Activated B cell treated with CpG ODN at 0.5 μM for 24 hours (primary cell): ENCODE results near the gene SYNGR1. TPM values are rescaled to one million over a fixed set of nuclear protein-coding genes. Genes with fewer than 3 reads are reported as not detected.

ENCODE experiments used
- ATAC-seq: fragments of 200-7000 bp; cut with Tn5 transposase; one replicate; pipeline ENCODE4 v1.10.0; 2021; ENCODE audit warnings: low read depth, mild to moderate bottlenecking, moderate library complexity
- CTCF ChIA-PET: fragments of 350-600 bp; sonication (Branson Sonifier 250); formaldehyde crosslinking; loops from one replicate; lab custom pipeline; 2021; ENCODE audit warnings: antibody characterized with exemption; lab: Charles Lee
- POLR2A ChIA-PET: fragments of 350-600 bp; sonication (Branson Sonifier 250); formaldehyde crosslinking; loops from one replicate; lab custom pipeline; 2021; ENCODE audit warnings: antibody characterized with exemption; lab: Charles Lee
- DNase-seq: peaks from one replicate; pipeline ENCODE4 v3.0.0; 2022
- H3K27ac Mint-ChIP-seq: one replicate; pipeline ENCODE4 v1.8.0; 2020; ENCODE audit warnings: mixed read lengths
- H3K27me3 Mint-ChIP-seq: one replicate; pipeline ENCODE4 v1.8.0; 2021; ENCODE audit warnings: mixed read lengths
- H3K36me3 Mint-ChIP-seq: one replicate; pipeline ENCODE4 v1.8.0; 2021; ENCODE audit warnings: low read depth, mixed read lengths
- H3K4me1 Mint-ChIP-seq: one replicate; pipeline ENCODE4 v1.8.0; 2021; ENCODE audit warnings: mixed read lengths
- H3K4me3 Mint-ChIP-seq: one replicate; pipeline ENCODE4 v1.8.0; 2020; ENCODE audit warnings: mild to moderate bottlenecking, mixed read lengths
- H3K9me3 Mint-ChIP-seq: one replicate; pipeline ENCODE4 v1.8.0; 2020; ENCODE audit warnings: mixed read lengths
- intact Hi-C: fragments of 100-400 bp; cut with micrococcal nuclease; formaldehyde crosslinking; loops from one replicate; pipeline ENCODE4 v1.15.1; 2024
- total RNA-seq: library from RNA; stranded (reverse); gene quantifications from 2 replicates; pipeline ENCODE4 v1.2.3, GENCODE V29; 2022
- TF ChIP-seq, protein P1 (sequence below): fragments of 200-600 bp; IDR thresholded peaks from one replicate; pipeline ENCODE4 v1.8.0; 2022; ENCODE audit warnings: antibody characterized with exemption, mild to moderate bottlenecking

The SYNGR1 gene
- total RNA-seq, 1 donor from 2014 or later: 11.4 TPM

DNA sequence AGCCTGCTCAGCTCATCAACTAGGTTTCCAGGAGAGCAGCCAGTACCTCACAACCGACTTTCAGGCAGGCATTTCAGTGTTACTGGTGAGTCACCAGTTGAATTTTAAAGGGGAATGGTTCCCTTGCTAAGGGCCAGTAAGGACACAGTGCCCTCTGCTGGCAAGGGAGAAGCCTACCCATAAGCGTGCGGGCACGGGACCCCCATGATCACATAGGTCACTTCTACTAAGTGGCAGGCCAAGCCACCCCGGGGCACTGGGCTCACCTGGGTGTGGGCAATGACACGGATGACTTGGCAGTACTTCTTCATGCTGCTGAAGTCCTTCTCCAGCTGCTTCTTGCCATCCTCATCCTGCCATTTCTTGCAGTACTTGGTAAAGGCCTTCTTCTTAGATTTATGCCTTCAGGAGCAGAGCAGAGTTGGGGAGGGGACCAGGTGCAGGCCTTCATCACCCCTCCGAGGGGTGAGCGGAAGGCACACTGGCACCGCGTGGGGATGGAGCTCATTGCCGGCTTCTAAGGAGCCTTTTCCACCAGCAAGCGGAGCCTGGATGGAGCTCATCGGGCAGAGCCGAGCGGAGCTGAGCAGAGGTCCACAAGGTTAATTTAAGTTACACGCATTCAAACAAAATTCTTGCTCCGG lies 33.2 kb upstream of the SYNGR1 start:
- TF ChIP-seq, protein P1, sequence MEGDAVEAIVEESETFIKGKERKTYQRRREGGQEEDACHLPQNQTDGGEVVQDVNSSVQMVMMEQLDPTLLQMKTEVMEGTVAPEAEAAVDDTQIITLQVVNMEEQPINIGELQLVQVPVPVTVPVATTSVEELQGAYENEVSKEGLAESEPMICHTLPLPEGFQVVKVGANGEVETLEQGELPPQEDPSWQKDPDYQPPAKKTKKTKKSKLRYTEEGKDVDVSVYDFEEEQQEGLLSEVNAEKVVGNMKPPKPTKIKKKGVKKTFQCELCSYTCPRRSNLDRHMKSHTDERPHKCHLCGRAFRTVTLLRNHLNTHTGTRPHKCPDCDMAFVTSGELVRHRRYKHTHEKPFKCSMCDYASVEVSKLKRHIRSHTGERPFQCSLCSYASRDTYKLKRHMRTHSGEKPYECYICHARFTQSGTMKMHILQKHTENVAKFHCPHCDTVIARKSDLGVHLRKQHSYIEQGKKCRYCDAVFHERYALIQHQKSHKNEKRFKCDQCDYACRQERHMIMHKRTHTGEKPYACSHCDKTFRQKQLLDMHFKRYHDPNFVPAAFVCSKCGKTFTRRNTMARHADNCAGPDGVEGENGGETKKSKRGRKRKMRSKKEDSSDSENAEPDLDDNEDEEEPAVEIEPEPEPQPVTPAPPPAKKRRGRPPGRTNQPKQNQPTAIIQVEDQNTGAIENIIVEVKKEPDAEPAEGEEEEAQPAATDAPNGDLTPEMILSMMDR: peak; percentile 63
- intact Hi-C loops: loop anchor here (1.0 to 5.0 kb wide), 2 partner anchors 146 to 559 kb away; partner anchors contain the start of gene SUN2
- Mint-ChIP-seq H3K4me1 (peaks cover 50% of the 10 kb centered on the region), H3K9me3 (no peaks in the 10 kb centered on the region), H3K4me3 (peak overlapping the region; percentile 100), H3K27ac (peak overlapping the region; percentile 53), H3K36me3 (peaks cover 84% of the 10 kb centered on the region), H3K27me3 (no peaks in the 10 kb centered on the region)
- DNase-seq: peak; percentile 56
- ATAC-seq: peak; percentile 12
- POLR2A ChIA-PET: interaction anchor here (0.6 to 6.1 kb wide), 17 partner anchors 16 to 502 kb away, joined by 3 to 94 read pairs (median 9); partner anchors contain the start of genes ATF4, CBX7, RPS19BP1 and SYNGR1
- CTCF ChIA-PET: interaction anchor here (1.0 to 6.3 kb wide), 15 partner anchors 11 to 447 kb away, joined by 3 to 62 read pairs (median 4); partner anchors contain the start of genes CBX6, SYNGR1 and TAB1

DNA sequence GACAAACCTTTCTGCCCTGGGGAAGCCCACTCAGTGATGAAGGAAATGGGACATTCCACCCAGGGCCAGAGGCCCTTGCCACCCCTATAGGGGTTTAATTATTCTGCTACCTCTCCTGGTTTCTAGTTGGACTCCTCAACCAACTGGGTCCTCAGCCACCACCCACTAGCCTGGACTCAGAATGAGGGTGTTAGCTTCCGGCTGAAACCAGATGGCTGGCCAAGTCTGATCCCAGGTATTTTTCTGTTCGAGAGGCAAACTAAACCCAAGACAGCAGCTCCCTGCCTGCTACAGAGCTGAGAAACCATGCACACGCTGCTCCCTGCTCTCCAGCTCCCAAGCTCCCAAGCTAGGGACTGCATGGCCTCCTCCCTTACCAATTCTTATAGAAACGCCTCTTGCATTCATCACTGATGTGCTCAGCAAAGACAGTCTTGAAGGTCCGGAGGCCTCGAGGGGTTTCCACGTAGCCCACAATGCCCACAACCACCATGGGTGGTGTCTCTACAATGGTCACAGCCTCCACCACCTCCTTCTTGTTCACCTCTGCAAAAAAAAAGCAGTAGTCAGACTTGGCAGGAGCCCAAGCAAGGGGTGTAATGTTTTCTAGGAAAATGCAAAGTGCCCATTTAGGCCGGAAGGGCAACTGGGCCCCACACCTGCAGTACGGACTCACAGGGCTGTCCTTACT lies 32.6 kb upstream of the SYNGR1 start:
- TF ChIP-seq, protein P1: no peak
- ATAC-seq (no peak), DNase-seq (no peak)
- H3K27ac Mint-ChIP-seq: peak overlapping the region; percentile 99
- CTCF ChIA-PET: interaction anchor here (1.0 to 6.3 kb wide), 15 partner anchors 11 to 447 kb away, joined by 3 to 62 read pairs (median 4); partner anchors contain the start of genes CBX6, SYNGR1 and TAB1
- H3K4me1 Mint-ChIP-seq: peaks cover 48% of the 10 kb centered on the region
- intact Hi-C loops: loop anchor here (5.0 kb wide), 1 partner anchor 560 kb away; the partner anchor contains the start of gene SUN2
- no peaks in the 10 kb centered on the region for H3K27me3 Mint-ChIP-seq
- POLR2A ChIA-PET: interaction anchor here (0.6 to 6.1 kb wide), 18 partner anchors 14 to 336 kb away, joined by 3 to 94 read pairs (median 12); partner anchors contain the start of genes ATF4, CBX7, RPS19BP1 and SYNGR1
- peaks cover 77% of the 10 kb centered on the region for H3K36me3 Mint-ChIP-seq
- no peaks in the 10 kb centered on the region for H3K9me3 Mint-ChIP-seq
- H3K4me3 Mint-ChIP-seq: peak overlapping the region; percentile 100

DNA sequence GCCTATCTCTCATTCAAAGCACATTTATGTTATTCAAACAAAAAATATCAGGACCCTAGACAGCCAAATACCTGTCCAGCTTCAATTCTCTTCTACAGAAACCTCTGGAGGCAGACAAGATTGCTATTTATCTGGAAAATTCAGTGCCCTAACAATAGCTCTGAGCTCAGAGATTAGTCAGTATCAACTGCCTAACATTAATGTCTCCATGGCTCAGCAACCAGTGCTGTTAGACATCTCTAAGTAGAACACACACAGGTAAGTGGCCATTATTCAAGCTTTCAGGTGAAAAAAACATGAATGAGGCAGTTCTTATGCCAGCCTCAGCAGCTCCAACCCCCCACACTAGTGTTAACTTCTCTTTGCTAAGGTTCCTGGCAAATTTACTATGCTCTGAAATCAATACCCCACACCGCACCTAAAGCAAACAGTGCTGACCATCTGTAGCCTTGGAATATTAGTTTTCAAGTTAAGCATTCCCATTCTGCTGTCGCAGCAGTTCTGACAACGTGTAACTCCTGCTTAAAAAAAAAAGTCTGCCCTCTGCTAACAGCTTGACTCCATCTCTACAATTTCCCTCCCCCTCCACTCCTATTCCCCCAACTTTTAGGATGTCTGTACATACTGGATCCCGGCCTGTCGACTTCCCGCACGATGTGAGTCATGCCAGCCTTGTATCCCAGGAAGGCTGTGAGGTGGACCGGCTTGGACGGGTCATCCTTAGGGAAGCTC lies 31.9 kb upstream of the SYNGR1 start:
- ChIA-PET POLR2A (interaction anchor here (0.6 to 6.1 kb wide), 39 partner anchors 8 to 1115 kb away, joined by 3 to 94 read pairs (median 10); partner anchors contain the start of genes ATF4, CBX6, CBX7 and GTPBP1), CTCF (interaction anchor here (0.7 to 6.3 kb wide), 22 partner anchors 12 to 718 kb away, joined by 3 to 62 read pairs (median 4); partner anchors contain the start of genes CBX6, SYNGR1 and TAB1)
- DNase-seq (no peak), ATAC-seq (no peak)
- H3K4me3 Mint-ChIP-seq: peak overlapping the region; percentile 100
- H3K4me1 Mint-ChIP-seq: peaks cover 48% of the 10 kb centered on the region
- H3K27ac Mint-ChIP-seq: peak overlapping the region; percentile 99
- H3K9me3 Mint-ChIP-seq: no peaks in the 10 kb centered on the region
- no peaks in the 10 kb centered on the region for H3K27me3 Mint-ChIP-seq
- intact Hi-C loops: loop anchor here (2.0 to 5.0 kb wide), 2 partner anchors 561 to 617 kb away; partner anchors contain the start of genes JOSD1 and SUN2
- TF ChIP-seq, protein P1: no peak
- peaks cover 70% of the 10 kb centered on the region for H3K36me3 Mint-ChIP-seq

DNA sequence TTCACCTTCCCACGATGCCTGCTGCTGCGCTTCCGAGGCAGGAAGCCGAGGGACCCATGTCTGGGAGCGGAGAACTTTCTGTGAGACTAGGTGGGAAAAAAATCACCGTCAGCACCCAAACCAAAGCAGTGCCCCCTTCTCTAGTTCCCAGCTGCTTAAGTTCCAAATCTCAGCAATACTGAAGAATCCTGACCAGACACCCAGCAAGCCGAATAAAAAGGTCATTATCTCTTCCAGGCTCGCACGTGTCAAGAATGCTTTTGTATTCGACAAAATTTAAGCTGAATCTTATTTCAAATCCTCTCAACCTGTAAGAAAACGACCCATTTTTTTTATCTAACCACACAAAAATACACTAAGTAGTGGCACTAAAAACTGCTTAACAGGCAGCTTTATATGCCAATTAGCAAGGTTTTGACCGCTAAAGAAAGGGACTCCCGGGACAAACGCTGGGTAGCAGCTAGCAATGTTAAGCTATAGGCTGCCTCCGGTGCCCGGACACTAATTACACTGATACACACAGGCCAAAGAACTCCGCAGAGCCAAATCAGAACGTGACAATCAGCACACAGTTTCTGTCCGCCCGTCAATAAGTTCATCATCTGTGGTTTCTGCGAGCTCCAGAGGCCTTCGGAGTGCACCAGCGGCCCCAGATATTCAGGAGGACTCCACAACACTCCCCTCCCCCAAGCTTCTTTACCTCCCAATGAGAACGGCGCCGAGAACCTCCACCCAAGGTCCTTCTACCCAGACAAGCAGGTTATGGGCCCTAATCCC lies 31.1 kb upstream of the SYNGR1 start:
- Mint-ChIP-seq H3K9me3 (no peaks in the 10 kb centered on the region), H3K27ac (peak overlapping the region; percentile 99), H3K36me3 (peaks cover 62% of the 10 kb centered on the region)

More for the DNA sequence above, 31.1 kb upstream of the SYNGR1 start:
- TF ChIP-seq, protein P1: no peak
- CTCF ChIA-PET: interaction anchor here (0.7 to 6.3 kb wide), 17 partner anchors 13 to 717 kb away, joined by 3 to 62 read pairs (median 5); partner anchors contain the start of genes CBX7 and TAB1
- Mint-ChIP-seq H3K4me1 (peaks cover 48% of the 10 kb centered on the region), H3K27me3 (no peaks in the 10 kb centered on the region), H3K4me3 (peak overlapping the region; percentile 100)
- intact Hi-C loops: loop anchor here (1.0 to 5.0 kb wide), 10 partner anchors 33 to 726 kb away; partner anchors contain the start of genes ATF4, CBX6, CBX7 and JOSD1
- no peak for DNase-seq
- ATAC-seq: no peak
- POLR2A ChIA-PET: interaction anchor here (0.6 to 6.1 kb wide), 50 partner anchors 8 to 1538 kb away, joined by 3 to 94 read pairs (median 9); partner anchors contain the start of genes ATF4, CBX6, CBX7 and GTPBP1
